Activated CD8-positive, alpha-beta memory T cell treated with anti-CD3 and anti-CD28 coated beads, Interleukin-2, amount 50 U/mL, for 24 hours (primary cell): ENCODE measurements around the gene AUP1.

Experiments
- DNase-seq: peaks from one replicate; pipeline ENCODE4 v3.0.0-alpha.2; 2020; ENCODE audit errors: extremely low read depth

The AUP1 gene

DNA sequence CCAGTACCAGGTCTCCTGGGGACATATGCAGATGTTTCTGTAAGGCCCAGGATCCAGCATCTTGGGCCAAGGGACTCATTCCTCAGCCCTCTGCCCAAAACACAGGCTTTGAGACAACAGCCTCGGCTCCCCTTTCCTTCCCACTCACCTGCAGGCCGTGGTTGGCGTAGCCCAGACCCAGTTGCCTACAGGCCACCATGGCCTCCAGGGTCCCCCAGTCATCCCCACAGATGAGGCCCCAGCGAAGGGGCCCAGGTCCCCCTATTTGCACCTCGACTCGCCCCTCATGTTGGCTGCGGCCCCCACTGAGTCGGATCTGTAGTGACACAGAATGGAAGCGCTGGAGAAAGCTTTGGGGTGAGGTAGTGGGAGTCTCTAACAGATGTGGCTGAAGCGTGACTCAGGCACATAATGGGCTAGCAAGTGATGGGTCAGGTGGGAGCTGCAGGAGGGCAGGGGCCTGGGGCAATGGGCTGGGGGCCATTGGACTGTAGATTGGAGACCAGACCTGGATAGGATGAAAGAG is 6.0 kb upstream of the AUP1 start:
- DNase-seq = no peak

DNA sequence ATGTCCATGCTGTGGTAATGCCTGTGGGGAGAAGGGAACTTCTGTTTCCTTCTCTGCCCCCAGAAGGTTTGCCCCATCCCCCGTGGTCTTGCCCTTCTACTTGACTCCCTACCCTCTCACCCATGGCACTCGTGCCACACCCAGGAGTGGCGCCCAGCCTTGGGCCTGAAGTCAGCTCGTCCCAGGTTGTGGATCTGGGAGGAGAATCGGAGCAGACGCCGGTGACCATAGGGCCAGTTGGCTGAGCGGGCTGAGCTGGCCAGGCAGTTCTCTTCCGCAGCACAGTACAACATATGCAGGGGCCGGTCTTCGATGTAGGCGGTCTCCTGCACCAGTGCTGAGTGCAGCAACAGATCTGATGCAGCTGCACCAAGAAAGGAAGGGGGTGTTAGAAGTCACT is 4.9 kb upstream of the AUP1 start:
- DNase-seq = no peak

DNA sequence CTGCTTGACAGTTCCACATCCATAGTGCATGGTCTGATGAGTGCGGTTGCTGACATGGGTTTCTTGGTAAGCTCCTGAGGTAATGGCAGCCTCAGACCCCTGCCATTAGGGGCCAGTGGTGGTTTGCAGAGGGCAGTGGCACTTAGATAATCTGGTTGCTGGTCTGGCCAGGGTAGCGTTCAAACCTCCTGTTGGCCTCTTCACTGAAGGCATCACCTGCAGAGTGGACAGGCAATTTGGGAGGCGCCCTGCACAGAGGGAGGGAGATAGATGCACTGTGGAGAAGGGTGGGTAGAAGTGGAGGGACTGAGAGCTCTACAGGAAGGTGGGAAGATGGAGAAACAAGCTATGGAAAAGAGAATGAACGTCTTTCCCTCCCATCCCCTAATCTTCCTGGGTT is 4.0 kb upstream of the AUP1 start:
- no peak for DNase-seq

DNA sequence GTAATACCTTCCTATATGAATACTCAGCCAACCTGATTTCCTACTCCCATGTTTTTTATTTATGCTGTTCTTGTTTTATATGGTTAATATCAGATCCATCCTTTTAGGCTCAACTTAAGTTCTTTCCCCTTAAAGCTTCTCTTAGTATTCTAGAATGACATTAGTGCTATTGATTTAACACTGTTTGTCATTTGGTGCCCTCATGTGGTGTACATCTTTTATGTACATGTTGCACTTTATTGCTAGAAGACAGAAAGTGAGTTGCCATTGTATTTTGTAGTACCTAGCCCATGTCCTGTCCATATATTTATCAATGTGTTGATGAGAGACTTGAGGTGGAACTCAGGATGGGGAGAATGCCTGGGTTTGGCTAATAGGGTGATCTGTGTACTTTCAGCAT is 2.7 kb upstream of the AUP1 start:
- no peak for DNase-seq

DNA sequence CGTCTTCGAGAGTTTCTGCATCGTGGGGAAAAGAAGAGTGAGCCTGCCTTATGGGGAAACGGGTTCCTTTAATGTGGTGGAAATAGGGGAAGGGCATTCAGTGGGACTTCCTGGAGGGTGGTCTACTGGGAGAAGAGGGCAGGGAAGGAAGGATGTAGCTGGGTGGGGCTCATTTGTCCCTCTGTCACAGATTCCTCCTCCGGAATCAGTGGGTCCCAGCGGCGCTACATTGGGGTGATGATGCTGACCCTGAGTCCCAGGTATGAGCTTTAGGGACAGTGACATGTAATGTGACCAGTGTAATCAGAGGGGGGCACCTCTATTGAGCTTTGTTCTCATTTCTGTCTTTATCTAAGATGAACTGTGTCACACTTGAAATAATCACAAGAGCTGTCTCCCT is 2.2 kb upstream of the AUP1 start:
- no peak for DNase-seq

DNA sequence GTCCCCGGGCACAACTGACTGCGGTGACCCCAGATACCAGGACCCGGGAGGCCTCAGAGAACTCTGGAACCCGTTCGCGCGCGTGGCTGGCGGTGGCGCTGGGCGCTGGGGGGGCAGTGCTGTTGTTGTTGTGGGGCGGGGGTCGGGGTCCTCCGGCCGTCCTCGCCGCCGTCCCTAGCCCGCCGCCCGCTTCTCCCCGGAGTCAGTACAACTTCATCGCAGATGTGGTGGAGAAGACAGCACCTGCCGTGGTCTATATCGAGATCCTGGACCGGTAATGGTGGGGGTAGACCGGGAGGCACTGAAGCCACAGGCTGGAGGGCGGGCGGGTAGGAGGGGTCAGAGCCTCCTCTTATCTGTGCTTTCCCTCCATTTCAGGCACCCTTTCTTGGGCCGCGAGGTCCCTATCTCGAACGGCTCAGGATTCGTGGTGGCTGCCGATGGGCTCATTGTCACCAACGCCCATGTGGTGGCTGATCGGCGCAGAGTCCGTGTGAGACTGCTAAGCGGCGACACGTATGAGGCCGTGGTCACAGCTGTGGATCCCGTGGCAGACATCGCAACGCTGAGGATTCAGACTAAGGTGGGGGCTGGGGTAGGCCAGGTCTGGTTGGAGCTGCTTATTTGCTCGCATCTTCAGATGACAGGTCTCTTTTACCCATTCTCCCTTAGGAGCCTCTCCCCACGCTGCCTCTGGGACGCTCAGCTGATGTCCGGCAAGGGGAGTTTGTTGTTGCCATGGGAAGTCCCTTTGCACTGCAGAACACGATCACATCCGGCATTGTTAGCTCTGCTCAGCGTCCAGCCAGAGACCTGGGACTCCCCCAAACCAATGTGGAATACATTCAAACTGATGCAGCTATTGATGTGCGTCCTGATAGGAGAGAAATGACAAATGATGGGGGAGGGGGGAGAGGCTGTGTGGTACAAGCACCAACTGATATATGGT is 1.0 kb upstream of the AUP1 start:
- DNase-seq = no peak

DNA sequence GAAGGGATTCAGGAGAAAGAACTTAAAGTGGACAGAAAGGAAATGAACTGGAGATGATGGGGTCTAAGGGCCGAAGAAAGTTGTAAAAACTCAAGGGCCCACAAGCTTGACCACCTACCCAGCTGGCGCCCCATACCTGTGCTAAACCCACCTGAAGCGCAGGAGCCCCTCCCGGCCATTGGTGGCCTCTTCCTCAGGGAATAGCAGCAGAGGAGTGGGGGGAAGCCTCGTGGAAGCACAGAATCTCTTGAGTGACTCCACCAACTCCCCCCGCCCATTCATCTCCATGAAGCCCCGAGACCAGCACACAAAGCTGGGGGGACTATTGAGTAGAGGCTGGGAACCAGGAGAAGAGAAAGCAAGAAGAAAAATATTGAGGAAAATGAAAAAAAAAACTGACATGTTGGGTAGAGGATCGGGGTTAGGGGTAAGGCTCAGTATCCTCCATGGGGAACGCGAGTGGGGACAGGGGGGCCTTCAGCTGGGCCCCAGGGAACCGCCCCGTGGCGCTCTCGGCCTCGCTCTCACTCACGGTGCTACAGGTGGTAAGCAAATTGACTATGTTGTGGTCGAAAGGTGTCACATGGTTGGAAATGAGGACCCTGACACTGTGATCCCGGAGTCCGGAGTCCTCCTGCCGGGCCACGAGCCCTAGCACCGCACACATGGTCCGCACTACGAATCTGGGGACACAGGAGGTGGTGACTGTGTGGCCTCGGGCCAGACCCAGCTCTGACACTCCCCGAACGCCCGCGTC is 728 bp downstream of the AUP1 start:
- DNase-seq = no peak

DNA sequence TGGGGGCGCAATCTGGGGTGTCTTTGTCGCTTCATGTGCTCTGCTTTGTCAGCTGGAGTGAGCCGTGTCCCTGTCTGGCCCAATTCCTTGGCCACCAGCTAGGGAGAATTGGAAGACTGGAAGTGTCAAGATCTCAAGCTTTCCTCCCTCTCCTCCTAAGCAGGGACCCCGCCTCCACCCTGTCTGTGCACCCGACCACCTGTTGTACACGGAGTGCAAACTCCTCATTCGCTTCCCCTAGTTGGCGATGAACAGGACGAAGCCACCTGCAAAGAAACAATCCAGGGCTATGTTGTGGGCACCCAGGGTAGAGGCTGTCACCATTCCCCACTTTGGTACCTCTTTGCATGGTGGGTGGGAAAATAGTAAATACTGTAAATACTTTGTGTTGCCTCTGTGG is 1.8 kb downstream of the AUP1 start:
- DNase-seq = no peak

DNA sequence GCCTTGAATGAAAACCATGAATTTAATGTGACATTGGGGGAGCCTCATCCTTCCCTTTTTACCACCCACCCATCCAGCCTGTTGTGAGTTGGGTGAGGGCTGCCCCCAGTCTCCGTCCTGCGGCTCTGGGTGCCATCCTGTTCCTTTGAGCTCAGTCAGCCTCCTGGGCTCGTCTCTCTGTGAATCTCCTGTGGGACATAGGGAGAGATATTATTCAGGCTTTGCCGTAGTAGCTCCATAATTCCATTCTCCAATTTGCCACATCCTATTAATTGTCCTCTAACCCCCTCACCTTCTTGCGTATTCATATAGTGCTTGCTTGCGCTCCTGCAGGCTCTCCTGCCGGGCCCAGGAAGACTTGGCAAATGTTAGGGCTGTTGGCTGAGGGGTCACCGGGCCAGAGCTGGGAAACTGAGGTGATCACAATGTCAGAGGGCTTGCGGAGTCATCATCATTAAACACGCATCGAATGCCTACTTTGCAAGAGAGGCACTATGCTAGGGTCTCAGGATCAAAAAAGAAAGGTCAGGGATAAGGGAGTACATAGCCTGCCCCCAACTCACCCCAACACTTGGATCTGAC is 2.8 kb downstream of the AUP1 start:
- no peak for DNase-seq

DNA sequence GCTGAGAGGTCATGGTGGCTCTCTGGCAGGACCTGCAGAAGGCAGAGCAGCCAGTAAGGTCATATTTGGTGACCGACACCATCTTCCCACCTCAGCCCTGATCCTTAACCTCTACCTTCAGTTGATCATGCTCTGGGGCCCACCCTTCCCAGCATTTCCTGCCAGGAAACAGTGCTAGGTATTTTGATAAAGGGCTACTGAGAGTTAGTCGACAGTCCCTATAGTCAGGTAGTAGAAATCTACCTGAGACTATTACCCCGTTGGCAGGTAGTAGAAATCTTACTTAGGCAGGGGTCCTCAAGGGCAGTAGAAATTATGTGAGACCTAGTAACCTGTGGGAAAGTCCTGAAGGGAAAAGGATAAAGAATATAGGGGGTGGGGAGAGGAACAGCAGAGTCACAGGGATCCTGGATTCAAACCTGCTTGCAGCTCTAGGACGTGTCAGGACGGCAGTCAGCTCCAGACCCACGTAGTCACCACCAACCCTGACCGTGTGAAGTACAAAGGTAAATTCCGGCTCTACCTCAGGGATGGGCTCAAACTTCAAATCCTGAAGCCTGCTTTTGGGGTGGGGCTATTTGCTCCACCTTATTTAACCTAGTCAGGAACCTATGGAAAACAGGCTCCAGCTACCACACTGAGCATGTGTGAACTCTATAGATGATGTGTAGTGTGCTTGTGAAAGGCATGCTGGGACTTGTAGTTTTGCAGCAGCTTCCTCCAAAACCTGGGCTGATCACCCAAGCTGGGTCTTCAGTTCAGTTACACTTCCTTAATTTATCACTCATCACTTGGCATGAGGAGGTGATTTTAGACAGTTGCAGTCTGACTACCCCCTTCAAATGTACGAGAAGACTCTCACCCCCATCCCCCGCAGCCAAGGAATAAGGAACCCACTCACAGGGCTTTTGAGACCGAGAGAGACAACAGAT is 3.5 kb downstream of the AUP1 start, which contains the start of gene DQX1:
Gene DQX1, minus strand, starts transcription at position 515 of the 932 bp plus-strand sequence. Its CDS starts 502 bp downstream, at position 13.
- no peak for DNase-seq

DNA sequence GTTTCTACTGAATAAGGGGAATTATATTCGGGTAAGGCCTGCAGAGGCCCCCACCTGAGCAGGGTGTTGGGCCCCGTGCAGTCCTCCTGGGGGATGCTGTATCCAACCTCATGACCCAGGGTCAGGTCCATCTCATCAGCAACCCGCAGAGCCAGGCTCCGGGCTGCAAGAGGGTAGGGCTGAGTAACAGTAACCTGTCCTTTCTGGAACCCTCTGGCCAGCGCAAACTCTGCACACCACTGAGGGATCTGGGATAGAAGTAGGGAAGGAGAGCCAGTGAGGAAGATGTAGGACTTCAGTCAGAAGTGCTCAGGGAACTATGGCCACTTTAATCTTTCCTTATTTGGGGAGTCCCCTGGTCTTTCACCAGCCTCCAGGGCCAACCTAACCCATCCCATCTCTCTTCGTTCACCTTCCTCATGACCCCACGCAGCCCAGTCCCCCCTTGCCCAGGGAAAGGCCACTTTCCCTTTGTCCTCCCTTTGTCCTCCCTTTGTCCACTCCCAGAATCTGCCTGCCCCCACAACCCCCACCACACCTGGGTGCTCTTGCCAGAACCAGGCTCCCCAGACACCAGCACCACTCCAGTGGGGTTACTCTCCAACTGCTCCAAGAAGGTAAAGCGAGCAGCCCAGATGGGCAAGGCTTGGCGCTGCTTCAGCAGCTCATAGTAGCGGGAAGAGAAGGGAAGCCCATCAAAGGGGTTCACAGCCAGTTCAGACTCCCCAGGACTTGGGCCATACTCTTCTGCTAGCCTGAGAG is 4.4 kb downstream of the AUP1 start:
- no peak for DNase-seq

DNA sequence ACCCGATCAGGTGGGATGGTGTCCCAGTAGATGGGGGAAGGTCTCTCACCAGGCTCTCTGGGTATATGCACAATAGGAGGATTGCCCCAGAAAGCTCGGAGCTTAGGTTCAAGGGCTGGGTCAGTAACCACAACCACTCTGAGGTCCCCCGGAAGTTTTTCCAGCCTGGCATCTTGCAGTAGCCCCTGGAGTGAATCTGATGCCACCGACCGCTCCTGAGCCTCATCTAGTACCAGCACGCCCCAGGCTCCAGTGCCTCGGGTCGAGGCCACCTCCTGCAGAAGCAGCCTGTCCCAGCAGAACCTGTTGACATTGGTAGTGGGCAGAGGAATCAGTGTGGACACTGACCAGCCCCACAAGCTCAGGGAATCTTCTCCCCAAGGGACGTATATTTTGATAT is 5.5 kb downstream of the AUP1 start:
- no peak for DNase-seq

DNA sequence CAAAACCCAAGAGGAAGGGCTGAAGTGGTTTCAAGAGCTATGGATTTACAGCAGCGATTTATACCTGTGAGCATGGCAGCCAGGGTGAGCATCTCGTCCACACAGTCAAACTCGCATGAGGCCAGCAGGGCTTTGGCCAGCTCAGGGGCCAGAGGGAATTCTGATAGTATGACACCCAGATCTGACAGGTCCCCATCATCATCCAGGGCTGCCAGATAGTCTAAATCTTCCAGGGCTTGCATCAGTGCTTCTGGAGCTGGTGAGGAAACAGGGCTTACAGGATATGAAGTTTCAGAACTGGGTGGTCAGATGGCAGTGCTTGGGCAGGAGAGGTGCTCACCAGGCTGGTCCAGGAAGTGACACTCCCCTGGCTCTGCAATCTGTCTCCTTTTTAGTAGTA is 7.0 kb downstream of the AUP1 start:
- DNase-seq = no peak

DNA sequence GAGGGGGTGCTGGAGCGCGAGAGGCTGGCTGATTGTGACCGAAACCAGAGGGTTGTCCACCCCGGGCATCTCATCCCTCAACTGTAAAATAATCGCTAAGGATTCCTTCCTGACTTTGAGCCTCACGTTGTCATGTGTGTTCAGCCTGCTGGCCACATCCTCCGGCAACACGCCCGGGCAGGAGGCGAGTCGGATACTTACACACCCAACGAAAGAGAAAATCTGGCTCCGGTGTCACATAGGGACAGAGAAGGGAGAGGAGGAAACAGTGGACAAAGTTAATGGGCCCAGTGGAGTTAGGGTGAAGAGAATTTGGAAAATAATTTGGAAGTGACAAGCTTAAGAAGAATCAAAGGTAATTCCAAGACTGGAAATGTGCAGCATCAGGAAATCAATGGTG is 12.9 kb downstream of the AUP1 start:
- DNase-seq = no peak

DNA sequence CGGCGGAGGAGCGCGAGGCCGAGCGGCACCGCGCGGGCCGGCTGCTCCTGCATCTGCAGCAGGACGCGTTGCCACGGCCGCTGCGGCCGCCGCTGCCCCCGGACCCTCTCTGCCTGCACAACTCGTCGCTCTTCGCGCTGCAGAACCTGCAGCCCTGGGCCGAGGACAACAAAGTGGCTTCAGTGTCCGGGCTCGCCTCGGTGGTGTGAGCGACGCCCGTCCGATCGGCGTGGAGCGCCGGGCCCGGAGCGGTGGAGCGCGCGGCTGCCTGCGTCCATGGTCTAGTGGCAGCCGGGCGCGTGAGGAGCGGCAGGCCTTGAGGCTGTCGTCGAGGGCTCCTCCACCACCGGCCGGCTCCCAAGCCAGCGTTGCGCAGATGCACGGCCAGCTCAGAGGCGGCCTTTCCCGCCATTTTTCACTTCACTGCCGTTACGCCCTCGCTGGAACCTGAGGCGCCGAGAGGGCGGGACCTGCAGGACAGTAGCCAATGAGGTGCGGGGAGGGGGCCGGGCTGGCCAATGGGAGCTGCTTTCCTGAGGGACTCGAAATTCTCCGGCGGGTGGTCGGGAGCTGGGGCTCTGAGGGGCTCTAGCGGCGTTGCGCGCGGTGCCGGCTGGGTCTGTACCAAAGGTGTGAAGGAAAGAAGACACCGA is 13.4 kb downstream of the AUP1 start:
- peak; percentile 43 for DNase-seq

DNA sequence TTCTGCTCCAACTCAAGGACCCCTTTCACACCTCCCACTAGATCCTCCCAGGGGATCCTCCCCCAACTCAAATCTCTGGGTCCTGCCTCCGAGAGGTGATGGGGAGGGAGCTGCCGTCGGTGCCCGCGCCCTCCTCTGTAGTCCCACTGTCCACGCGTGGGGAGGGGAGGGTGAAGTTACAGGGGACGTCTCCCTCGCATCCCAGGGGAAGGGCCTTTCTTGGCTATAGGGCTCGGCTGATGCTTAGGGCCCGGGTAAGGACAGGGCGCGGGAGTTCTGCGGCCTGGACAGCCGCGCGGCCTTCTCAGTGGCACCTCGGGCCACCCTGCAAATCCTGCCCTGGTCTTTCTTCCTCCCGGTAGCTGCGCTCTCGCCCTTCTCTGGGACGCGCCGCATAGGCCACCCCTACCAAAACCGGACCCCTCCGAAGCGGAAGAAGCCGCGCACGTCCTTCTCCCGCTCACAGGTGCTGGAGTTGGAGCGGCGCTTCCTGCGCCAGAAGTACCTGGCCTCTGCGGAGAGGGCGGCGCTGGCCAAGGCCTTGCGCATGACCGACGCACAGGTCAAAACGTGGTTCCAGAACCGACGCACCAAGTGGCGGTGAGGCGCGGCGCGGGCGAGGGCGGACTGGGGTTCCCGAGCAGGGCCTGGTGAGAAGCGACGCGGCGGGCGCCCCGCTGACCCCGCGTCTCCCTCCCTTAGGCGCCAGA is 14.1 kb downstream of the AUP1 start:
- DNase-seq = no peak

DNA sequence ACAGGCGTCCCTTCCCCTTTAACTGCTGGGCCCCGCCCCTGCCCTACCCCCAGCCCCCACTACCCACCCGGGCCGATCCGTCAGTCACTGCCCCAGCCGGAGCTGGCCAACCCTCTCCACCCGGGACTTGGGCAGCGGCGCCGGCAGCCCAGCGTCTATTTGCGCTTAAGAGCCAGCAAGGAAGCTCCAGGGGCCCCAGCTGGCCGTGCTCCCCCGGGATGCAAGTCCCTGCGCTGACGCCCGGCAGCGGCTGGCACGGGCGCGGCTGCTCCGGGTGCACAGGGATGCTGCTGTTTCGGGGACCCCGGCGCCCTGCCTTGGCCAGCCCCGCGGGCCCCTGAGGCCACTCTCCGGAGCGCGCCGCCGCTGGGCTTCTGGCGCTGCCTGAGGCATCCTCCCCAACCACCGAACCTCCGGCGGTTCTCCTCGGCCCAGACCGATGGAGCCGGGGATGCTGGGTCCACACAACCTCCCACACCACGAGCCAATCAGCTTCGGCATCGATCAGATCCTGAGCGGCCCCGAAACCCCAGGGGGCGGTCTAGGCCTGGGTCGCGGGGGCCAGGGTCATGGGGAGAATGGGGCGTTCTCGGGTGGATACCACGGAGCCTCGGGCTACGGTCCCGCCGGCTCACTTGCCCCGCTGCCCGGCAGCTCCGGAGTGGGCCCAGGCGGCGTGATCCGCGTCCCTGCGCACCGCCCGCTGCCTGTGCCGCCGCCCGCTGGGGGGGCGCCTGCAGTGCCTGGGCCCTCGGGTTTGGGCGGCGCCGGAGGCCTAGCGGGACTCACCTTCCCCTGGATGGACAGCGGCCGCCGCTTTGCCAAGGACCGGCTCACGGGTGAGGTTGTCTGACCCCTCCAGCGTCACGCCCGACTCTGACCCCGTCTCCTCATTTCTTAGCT is 14.9 kb downstream of the AUP1 start, which contains the start of gene TLX2:
Gene TLX2, plus strand, starts transcription at position 83 of the 903 bp plus-strand sequence. Its CDS starts 357 bp downstream, at position 440.
- DNase-seq = no peak
